Loucy (cell line): ENCODE measurements around the gene MCOLN1.

Experiments used
- H2AFZ ChIP-seq: fragments of 200-600 bp; sonication (generic); 2 replicates; pipeline ENCODE4 v1.6.0; 2016; ENCODE audit warnings: antibody characterized with exemption, mild to moderate bottlenecking, low read length, moderate library complexity
- H3F3A ChIP-seq: fragments of 200-600 bp; 2 replicates; pipeline ENCODE4 v1.6.0; 2016; ENCODE audit warnings: antibody characterized with exemption, low read depth, mild to moderate bottlenecking
- H3K27me3 ChIP-seq: fragments of 200-600 bp; sonication (generic); 2 replicates; pipeline ENCODE4 v1.6.1; 2014; ENCODE audit warnings: low read length, mild to moderate bottlenecking; ENCODE audit not compliant: insufficient read depth, poor library complexity, severe bottlenecking
- H3K36me3 ChIP-seq: fragments of 200-600 bp; sonication (generic); 2 replicates; pipeline ENCODE4 v1.6.1; 2016; ENCODE audit warnings: low read length; ENCODE audit not compliant: insufficient read depth
- H3K4me1 ChIP-seq: fragments of 200-600 bp; sonication (generic); 2 replicates; pipeline ENCODE4 v1.5.1; 2014; ENCODE audit warnings: low read length, mild to moderate bottlenecking; ENCODE audit not compliant: insufficient read depth, poor library complexity, severe bottlenecking
- H3K4me2 ChIP-seq: fragments of 200-600 bp; sonication (generic); 2 replicates; pipeline ENCODE4 v1.6.0; 2014; ENCODE audit warnings: antibody characterized with exemption, low read length, low read depth, mild to moderate bottlenecking; ENCODE audit not compliant: poor library complexity, severe bottlenecking
- H3K4me3 ChIP-seq: fragments of 200-600 bp; sonication (generic); 2 replicates; pipeline ENCODE4 v1.5.1; 2014; ENCODE audit warnings: low read length, mild to moderate bottlenecking, mixed read lengths; ENCODE audit not compliant: poor library complexity, severe bottlenecking
- H3K79me2 ChIP-seq: fragments of 200-600 bp; sonication (generic); 2 replicates; pipeline ENCODE4 v1.6.1; 2014; ENCODE audit warnings: low read length; ENCODE audit not compliant: insufficient read depth
- H3K9ac ChIP-seq: fragments of 200-600 bp; sonication (generic); 2 replicates; pipeline ENCODE4 v1.6.0; 2014; ENCODE audit warnings: mild to moderate bottlenecking, low read depth, low read length, moderate library complexity; ENCODE audit not compliant: poor library complexity, severe bottlenecking
- H3K9me2 ChIP-seq: fragments of 200-600 bp; sonication (generic); replicated peaks from 2 replicates; pipeline ENCODE4 v1.6.1; 2016; ENCODE audit warnings: low read depth, low read length, mixed read lengths
- H3K9me3 ChIP-seq: fragments of 200-600 bp; sonication (generic); 2 replicates; pipeline ENCODE4 v1.6.1; 2014; ENCODE audit warnings: mild to moderate bottlenecking, antibody characterized with exemption, low read length, low read depth; ENCODE audit not compliant: insufficient read depth
- H4K20me1 ChIP-seq: fragments of 200-600 bp; sonication (generic); 2 replicates; pipeline ENCODE4 v1.6.0; 2014; ENCODE audit warnings: antibody characterized with exemption, low read length, mild to moderate bottlenecking; ENCODE audit not compliant: insufficient read depth, poor library complexity, severe bottlenecking
- EZH2phosphoT487 ChIP-seq: fragments of 200-600 bp; IDR thresholded peaks from 2 replicates; pipeline ENCODE4 v1.6.1; 2018; ENCODE audit warnings: antibody characterized with exemption, mild to moderate bottlenecking, moderate library complexity, borderline replicate concordance
- TF ChIP-seq, protein P1 (sequence below): fragments of 200-600 bp; sonication (generic); conservative IDR thresholded peaks from 2 replicates; pipeline ENCODE4 v1.5.1; 2014; ENCODE audit warnings: mild to moderate bottlenecking, antibody characterized with exemption, low read length

Gene MCOLN1

GRCh38 chr19:7545904-7546303 is 23.5 kb downstream of the MCOLN1 start:
- Histone ChIP-seq H3K4me3 (no peak overlapping the region), H3K4me1 (peaks cover 9% of the 10 kb centered on the region), H2AFZ (no peak overlapping the region), H3F3A (no peaks in the 10 kb centered on the region), H3K27me3 (no peaks in the 10 kb centered on the region), H4K20me1 (no peaks in the 10 kb centered on the region), H3K9ac (no peak overlapping the region), H3K9me2 (no peaks in the 10 kb centered on the region), H3K36me3 (no peaks in the 10 kb centered on the region), H3K79me2 (no peaks in the 10 kb centered on the region), H3K9me3 (no peaks in the 10 kb centered on the region), H3K4me2 (no peak overlapping the region)
- TF ChIP-seq EZH2phosphoT487: no peak
- TF ChIP-seq, protein P1, sequence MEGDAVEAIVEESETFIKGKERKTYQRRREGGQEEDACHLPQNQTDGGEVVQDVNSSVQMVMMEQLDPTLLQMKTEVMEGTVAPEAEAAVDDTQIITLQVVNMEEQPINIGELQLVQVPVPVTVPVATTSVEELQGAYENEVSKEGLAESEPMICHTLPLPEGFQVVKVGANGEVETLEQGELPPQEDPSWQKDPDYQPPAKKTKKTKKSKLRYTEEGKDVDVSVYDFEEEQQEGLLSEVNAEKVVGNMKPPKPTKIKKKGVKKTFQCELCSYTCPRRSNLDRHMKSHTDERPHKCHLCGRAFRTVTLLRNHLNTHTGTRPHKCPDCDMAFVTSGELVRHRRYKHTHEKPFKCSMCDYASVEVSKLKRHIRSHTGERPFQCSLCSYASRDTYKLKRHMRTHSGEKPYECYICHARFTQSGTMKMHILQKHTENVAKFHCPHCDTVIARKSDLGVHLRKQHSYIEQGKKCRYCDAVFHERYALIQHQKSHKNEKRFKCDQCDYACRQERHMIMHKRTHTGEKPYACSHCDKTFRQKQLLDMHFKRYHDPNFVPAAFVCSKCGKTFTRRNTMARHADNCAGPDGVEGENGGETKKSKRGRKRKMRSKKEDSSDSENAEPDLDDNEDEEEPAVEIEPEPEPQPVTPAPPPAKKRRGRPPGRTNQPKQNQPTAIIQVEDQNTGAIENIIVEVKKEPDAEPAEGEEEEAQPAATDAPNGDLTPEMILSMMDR: no peak

GRCh38 chr19:7547159-7547558 is 24.7 kb downstream of the MCOLN1 start:
- no peak overlapping the region for H3K4me3 ChIP-seq
- no peak for TF ChIP-seq EZH2phosphoT487
- TF ChIP-seq, protein P1: no peak
- no peaks in the 10 kb centered on the region for H3F3A ChIP-seq
- no peaks in the 10 kb centered on the region for H4K20me1 ChIP-seq
- H3K9ac ChIP-seq: no peak overlapping the region
- no peaks in the 10 kb centered on the region for H3K79me2 ChIP-seq
- H2AFZ ChIP-seq: no peak overlapping the region
- H3K36me3 ChIP-seq: no peaks in the 10 kb centered on the region
- peaks cover 9% of the 10 kb centered on the region for H3K4me1 ChIP-seq
- H3K9me3 ChIP-seq: no peaks in the 10 kb centered on the region
- no peak overlapping the region for H3K4me2 ChIP-seq
- no peaks in the 10 kb centered on the region for H3K27me3 ChIP-seq
- no peaks in the 10 kb centered on the region for H3K9me2 ChIP-seq

DNA sequence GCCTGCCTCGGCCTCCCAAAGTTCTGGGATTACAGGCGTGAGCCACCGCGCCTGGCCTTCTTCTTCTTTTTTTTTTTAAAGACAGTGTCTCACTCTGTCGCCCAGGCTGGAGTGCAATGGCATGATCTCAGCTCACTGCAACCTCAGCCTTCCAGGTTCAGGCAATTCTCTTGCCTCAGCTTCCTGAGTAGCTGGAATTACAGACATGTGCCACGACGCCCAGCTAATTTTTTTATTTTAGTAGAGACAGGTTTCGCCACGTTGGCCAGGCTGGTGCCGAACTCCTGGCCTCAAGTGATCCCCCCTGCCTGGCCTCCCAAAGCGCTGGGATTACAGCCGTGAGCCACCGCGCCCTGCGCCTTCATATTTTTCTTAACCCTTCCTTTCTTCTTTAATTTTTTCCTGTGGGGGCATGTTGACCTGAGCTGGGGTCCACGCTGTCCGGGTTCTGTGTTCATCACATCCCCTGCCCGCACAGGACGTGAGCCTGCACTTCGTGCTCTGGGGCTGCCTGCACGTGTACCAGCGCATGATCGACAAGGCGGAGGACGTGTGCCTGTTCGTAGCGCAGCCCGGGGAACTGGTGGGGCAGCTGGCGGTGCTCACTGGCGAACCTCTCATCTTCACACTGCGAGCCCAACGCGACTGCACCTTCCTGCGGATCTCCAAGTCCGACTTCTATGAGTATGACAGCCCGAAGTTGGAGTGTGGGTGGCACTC is 27.2 kb downstream of the MCOLN1 start:
- Histone ChIP-seq H3K4me1 (peaks cover 6% of the 10 kb centered on the region), H3K36me3 (no peaks in the 10 kb centered on the region), H3K9me2 (no peaks in the 10 kb centered on the region), H3K4me2 (no peak overlapping the region), H3K27me3 (no peaks in the 10 kb centered on the region), H3K9me3 (no peaks in the 10 kb centered on the region), H2AFZ (no peak overlapping the region), H3K4me3 (no peak overlapping the region), H3F3A (no peaks in the 10 kb centered on the region), H3K9ac (no peak overlapping the region), H4K20me1 (no peaks in the 10 kb centered on the region), H3K79me2 (no peaks in the 10 kb centered on the region)
- TF ChIP-seq, protein P1: no peak
- TF ChIP-seq EZH2phosphoT487: no peak
